ENCODE measurements around the gene DPP6.

Gene DPP6

GRCh38 chr7:154509192-154509591, 457.0 kb downstream of the DPP6 start:
- TF ChIP-seq EZH2phosphoT487 (IDR thresholded peaks at IDR 0.05; ENCODE audit: borderline replicate concordance), result no peak
- TF ChIP-seq CTCF (conservative IDR thresholded peaks at IDR 0.05; ENCODE audit: low read length), result no peak
- no peaks in the 10 kb centered on the region for H3K36me3 ChIP-seq (ENCODE audit: insufficient read depth, low read length)
- H3K9me3 ChIP-seq (ENCODE audit: insufficient read depth, low read depth, low read length), result no peaks in the 10 kb centered on the region
- H3K27me3 ChIP-seq (ENCODE audit: insufficient read depth, low read length, poor library complexity, severe bottlenecking), result no peaks in the 10 kb centered on the region
- H3K9ac ChIP-seq (ENCODE audit: low read depth, low read length, poor library complexity, severe bottlenecking), result no peak overlapping the region
- H3K9me2 ChIP-seq (replicated peaks; ENCODE audit: low read depth, low read length), result no peaks in the 10 kb centered on the region
- H3F3A ChIP-seq (ENCODE audit: low read depth), result no peaks in the 10 kb centered on the region
- no peaks in the 10 kb centered on the region for H3K79me2 ChIP-seq (ENCODE audit: insufficient read depth, low read length)
- H2AFZ ChIP-seq (ENCODE audit: low read length), result no peak overlapping the region
- H3K4me2 ChIP-seq (ENCODE audit: low read depth, low read length, poor library complexity, severe bottlenecking), result no peak overlapping the region
- no peaks in the 10 kb centered on the region for H4K20me1 ChIP-seq (ENCODE audit: insufficient read depth, low read length, poor library complexity, severe bottlenecking)
- H3K4me1 ChIP-seq (ENCODE audit: insufficient read depth, low read length, poor library complexity, severe bottlenecking), result no peaks in the 10 kb centered on the region
- no peak overlapping the region for H3K4me3 ChIP-seq (ENCODE audit: low read length, poor library complexity, severe bottlenecking)

DNA sequence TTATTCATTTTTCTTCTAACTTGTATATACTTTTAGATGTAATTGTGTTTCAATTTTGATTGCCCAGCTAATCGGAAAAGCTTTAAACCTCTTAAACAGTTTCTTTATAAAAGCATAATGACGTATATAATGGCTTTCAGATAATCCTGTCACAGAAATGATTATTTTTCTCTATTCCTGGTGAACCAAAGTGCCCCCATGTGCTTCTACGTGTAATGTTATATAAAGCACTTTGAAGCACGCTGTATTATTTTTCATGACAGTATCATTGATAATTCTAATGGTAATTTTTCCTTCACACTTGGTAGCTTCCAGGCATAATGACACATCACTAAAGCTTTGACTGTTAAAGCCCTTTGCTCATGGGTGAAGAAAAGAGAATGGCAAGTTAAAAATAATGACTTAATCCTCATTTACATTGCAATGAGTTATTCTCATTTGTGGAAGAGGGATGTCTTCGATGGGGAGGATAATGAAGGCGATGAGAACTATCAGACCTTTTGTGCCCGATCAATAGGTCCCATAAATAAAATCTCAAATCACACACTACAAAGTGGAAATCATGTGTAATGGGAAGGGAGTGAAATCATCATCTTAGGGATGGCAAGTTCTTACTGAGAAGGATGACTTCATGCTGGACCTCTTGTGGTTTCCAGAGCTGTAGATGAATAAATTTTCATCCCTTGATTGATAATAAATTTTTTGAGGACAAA, 460.1 kb downstream of the DPP6 start:
- H4K20me1 ChIP-seq (ENCODE audit: insufficient read depth, low read length, poor library complexity, severe bottlenecking), result no peaks in the 10 kb centered on the region
- TF ChIP-seq EZH2phosphoT487 (IDR thresholded peaks at IDR 0.05; ENCODE audit: borderline replicate concordance) (no peak), CTCF (conservative IDR thresholded peaks at IDR 0.05; ENCODE audit: low read length) (no peak)
- H3K27me3 ChIP-seq (ENCODE audit: insufficient read depth, low read length, poor library complexity, severe bottlenecking), result no peaks in the 10 kb centered on the region
- no peak overlapping the region for H3K4me2 ChIP-seq (ENCODE audit: low read depth, low read length, poor library complexity, severe bottlenecking)
- H3K4me1 ChIP-seq (ENCODE audit: insufficient read depth, low read length, poor library complexity, severe bottlenecking), result no peaks in the 10 kb centered on the region
- no peaks in the 10 kb centered on the region for H3K36me3 ChIP-seq (ENCODE audit: insufficient read depth, low read length)
- H3K9ac ChIP-seq (ENCODE audit: low read depth, low read length, poor library complexity, severe bottlenecking), result no peak overlapping the region
- H2AFZ ChIP-seq (ENCODE audit: low read length), result no peak overlapping the region
- H3K9me2 ChIP-seq (replicated peaks; ENCODE audit: low read depth, low read length), result no peaks in the 10 kb centered on the region
- H3F3A ChIP-seq (ENCODE audit: low read depth), result no peaks in the 10 kb centered on the region
- H3K9me3 ChIP-seq (ENCODE audit: insufficient read depth, low read depth, low read length), result no peaks in the 10 kb centered on the region; the same call in 1 of the 2 replicates
- H3K4me3 ChIP-seq (ENCODE audit: low read length, poor library complexity, severe bottlenecking), result no peak overlapping the region
- no peaks in the 10 kb centered on the region for H3K79me2 ChIP-seq (ENCODE audit: insufficient read depth, low read length)

GRCh38 chr7:154517768-154518167, 465.6 kb downstream of the DPP6 start:
- Histone ChIP-seq H3K9ac (ENCODE audit: low read depth, low read length, poor library complexity, severe bottlenecking) (no peak overlapping the region), H3K4me3 (ENCODE audit: low read length, poor library complexity, severe bottlenecking) (no peak overlapping the region), H3K9me3 (ENCODE audit: insufficient read depth, low read depth, low read length) (no peaks in the 10 kb centered on the region; the same call in 1 of the 2 replicates), H3K36me3 (ENCODE audit: insufficient read depth, low read length) (no peaks in the 10 kb centered on the region), H3K27me3 (ENCODE audit: insufficient read depth, low read length, poor library complexity, severe bottlenecking) (no peaks in the 10 kb centered on the region), H3K79me2 (ENCODE audit: insufficient read depth, low read length) (no peaks in the 10 kb centered on the region), H3K9me2 (replicated peaks; ENCODE audit: low read depth, low read length) (no peaks in the 10 kb centered on the region), H2AFZ (ENCODE audit: low read length) (no peak overlapping the region), H3K4me2 (ENCODE audit: low read depth, low read length, poor library complexity, severe bottlenecking) (no peak overlapping the region), H3K4me1 (ENCODE audit: insufficient read depth, low read length, poor library complexity, severe bottlenecking) (no peaks in the 10 kb centered on the region), H3F3A (ENCODE audit: low read depth) (no peaks in the 10 kb centered on the region), H4K20me1 (ENCODE audit: insufficient read depth, low read length, poor library complexity, severe bottlenecking) (no peaks in the 10 kb centered on the region)
- no peak for TF ChIP-seq CTCF (conservative IDR thresholded peaks at IDR 0.05; ENCODE audit: low read length)
- no peak for TF ChIP-seq EZH2phosphoT487 (IDR thresholded peaks at IDR 0.05; ENCODE audit: borderline replicate concordance)

Data from Loucy (cell line).